Daoy (cell line): Measurements from ENCODE around the gene AQP9. TPM values are rescaled to one million over a fixed set of nuclear protein-coding genes. Genes with fewer than 3 reads are reported as not detected.
"Not testable (repeated sequence)": the region's sequence is repeated elsewhere in the genome, so short reads cannot be mapped to it uniquely, and the experiment has no call there.

Experiments used
- DNase-seq: peaks from one replicate; pipeline ENCODE4 v3.0.0-alpha.2; 2015; ENCODE audit warnings: low read depth
- total RNA-seq: library from RNA; depleted of rRNA; stranded (reverse); fragments of >200 nt; shearing (Covaris generic); gene quantifications from 2 replicates; pipeline ENCODE4 v1.2.3, GENCODE V29; 2014; rRNA removed

AQP9 gene, protein sequence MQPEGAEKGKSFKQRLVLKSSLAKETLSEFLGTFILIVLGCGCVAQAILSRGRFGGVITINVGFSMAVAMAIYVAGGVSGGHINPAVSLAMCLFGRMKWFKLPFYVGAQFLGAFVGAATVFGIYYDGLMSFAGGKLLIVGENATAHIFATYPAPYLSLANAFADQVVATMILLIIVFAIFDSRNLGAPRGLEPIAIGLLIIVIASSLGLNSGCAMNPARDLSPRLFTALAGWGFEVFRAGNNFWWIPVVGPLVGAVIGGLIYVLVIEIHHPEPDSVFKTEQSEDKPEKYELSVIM
- total RNA-seq = not detected in 2 replicates

DNA sequence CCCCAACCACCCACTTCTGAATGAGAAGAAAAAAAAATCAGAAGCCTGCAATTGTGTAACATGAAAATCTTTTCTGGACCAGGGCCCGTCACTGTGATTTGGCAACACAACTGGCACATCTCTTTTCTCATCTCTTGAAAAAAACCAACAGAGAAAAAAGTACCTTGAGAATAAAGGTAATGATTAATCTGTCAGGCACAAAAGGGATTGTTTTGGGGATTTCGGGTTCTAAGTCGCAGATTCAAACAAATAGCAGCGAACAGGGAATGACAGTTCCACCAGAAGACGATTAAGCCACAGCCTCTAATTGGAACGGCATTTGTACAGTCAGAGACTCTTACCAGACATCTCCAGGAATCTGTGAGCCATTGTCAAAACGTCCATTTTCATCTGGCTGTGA is at the start of gene AQP9:
AQP9 (plus strand) TSS at position 276 of the 400 bp plus-strand sequence. CDS start 185 bp downstream, outside the sequence.
- no peak for DNase-seq

DNA sequence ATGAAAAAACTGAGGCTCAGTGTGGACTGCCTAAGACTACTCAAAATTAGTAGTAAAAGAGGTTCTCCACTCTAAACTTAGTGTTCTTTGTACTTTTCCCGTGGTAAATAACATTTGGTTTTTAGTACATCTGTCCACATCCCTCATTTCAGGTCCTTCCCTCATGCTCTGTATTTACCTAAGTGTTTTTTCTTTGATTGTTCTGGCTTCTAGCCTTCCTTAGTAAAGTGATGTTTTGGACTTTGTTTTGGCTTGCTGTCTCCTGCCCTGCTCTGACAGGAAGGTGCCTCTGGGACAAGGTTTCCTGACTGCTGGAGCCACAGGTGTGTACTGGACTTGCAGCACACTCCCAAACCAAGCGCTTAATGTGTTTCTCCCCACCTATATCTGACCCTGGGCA is 42.8 kb upstream of the AQP9 start:
- no peak for DNase-seq

DNA sequence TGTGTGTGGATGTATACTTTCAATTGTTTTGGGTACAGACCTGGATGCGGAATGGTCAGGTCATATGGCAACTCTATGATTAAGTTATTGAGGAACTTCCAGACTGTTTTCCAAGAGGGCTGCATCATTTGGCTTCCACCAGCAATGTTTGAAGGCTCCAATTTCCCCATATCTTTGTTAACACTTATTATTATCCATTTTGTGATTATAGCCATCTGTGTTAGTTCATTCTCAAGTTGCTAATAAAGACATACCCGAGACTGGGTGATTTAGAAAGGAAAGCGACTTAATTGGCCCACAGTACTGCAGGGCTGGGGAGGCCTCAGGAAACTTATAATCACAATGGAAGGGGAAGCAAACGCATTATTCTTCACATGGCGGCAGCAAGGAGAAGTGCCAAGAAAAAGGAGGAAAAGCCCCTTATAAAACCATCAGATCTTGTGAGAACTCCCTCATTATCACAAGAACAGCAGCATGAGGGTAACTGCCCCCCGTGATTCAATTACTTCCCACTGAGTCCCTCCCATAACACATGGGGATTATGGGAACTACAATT is 41.6 kb upstream of the AQP9 start:
- DNase-seq = no peak

DNA sequence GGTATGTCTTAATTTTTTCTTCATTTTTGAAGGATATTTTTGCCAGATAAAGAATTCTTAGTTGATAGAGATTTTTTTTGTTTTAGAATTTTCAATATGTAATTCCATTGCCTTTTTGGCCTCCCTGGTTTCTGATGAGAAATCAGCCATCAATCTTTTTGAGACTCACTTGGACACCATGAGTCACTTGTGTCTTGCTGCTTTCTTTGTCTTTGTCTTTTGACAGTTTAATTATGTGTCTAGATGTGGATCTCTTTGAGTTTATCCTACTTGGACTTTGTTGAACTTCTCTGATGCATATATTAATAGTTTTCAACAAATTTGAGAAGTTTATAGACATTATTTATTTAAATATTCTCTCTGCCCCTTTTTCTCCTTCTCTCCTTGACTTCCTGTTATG is 34.7 kb upstream of the AQP9 start:
- no peak for DNase-seq

DNA sequence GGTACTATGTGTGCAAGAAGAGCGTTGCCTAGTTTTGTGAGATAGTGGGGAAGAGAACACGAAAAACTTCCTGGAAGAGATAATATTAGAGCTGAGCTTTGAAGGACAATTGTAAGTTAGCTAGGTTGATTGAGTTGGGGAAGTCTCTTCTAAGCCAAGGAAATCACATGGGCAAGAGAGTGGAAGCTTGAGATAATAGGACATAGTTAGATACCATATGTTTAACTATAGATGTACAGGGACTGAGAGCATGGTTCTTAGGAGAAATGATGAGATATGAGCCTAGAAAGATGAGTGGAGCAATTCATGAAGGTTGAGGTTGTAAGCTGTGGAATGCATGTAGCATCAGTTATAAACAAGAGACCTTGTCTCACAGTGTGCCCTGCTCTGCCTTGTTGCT is 30.1 kb upstream of the AQP9 start:
- no peak for DNase-seq

DNA sequence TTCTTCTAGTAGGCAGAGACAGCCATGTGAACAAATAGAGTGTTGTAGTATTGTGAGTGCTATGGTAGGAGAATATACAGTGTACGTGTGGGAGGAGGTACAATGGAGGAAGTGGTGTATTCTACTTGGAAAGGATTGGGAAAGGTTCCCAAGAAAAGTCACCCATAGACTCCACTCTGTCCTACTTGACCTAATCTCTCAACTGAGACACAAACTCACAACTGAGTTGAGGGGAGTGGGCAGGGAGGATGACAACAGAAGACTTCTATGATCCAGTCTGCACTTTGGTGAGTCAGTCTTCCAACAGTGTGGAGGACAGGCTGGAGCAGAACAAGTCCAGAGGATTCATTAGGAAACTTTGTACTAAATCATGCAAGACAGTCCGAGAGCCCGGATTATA is 28.8 kb upstream of the AQP9 start:
- DNase-seq = no peak

DNA sequence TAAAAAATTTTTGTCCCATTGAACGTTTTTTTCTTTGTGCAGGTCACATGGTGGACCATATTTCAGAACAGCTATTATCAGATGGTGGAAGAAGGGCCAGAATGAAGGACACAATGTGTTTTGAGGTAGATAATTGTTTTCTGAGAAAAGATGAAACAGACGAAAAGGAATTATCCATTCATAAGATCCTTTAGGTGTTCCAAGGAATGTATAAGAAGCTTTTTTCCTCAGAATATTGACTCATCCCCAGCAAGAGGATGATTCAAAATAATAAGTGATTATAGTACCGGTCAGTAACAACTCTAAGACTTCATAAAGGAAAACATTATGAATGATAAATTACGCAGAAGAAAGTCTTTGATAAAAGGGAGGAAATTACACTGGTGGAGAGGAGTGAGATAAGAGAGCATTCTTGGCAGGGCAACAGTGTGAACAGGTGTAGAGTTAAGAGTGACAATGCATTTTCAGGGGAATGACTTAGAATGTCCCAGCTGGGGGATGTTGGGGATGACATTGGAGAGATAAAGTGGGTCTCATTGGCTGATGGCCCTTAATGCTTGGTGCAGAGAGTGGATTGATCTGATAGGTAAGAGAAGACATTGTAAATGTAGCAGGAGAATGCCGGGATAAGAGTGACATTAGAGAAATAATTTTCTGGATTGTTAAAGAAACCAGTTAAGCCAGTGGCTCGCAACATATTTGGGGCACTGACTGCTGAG is 27.0 kb upstream of the AQP9 start:
- no peak for DNase-seq

DNA sequence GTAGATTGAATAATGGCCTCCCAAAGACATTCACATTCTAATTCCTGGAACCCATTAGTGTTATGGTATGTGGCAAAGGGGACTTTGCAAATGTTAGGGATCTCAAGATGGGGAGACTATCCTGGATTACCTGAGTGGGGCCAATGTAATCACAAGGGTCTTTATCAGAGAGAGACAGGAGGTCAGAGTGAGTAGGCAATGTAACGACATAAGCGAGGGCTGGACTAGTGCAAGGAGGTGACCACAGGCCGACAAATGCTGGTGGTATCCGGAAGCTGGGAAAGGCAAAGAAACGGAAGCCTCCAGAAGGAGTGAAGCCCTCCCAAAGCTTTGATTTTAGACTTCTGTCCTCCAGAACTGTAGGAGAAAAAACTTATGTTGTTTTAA is 26.5 kb upstream of the AQP9 start:
- DNase-seq = no peak

DNA sequence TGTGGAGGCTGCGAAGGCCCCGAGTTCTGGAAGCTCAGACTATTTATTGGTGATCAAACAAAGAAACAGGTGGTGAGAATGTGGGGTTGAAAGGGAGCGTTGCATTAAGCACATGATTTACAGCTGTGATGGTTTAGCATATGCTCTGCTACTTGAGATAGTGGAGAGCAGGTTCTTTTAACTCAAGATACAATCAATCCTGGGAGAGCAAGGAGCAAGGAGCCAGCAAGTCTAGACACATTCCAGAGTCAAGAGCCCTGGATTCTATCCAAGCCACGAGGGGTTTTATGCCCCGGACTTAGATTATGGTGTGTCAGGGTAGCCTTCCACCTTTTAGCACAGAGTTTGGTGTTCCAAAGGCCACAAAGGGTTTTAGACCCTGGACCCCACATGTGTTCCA is 24.8 kb upstream of the AQP9 start:
- not testable (repeated sequence) for DNase-seq

DNA sequence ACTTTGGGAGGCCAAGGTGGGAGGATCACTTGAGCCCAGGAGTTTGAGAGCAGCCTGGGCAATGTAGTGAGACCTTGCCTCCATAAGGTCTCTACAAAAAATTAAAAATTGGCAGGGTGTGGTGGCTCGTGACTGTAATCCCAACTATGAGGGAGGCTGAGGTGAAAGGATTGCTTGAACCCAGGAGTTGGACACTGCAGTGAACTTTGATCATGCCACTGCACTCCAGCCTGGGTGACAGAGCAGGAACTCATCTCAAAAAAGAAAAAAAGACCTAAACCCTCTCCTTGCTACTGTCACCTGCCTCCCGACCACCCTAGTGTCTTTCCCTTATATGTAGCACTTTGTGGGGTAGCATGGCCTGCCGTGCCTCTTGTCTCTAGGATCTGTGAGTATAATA is 23.8 kb upstream of the AQP9 start:
- no peak for DNase-seq

DNA sequence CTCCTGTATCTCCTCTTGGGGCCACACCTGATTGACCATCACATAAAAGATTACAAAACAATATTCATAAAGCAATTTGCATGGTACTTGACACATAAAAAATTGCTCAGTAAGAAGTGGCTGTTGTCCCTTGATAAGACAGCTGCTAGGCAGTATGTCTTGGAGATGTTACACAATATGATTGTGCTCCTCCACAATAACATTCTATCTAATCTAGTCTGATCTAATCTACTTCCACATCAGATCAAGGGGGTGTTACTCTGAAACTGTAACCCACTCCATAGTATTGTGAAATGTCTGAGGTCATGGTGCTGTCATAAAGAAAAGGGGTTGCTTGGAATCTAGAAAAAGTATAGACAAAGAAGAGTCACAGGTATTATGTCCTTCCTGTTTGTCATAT is 23.4 kb upstream of the AQP9 start:
- no peak for DNase-seq

DNA sequence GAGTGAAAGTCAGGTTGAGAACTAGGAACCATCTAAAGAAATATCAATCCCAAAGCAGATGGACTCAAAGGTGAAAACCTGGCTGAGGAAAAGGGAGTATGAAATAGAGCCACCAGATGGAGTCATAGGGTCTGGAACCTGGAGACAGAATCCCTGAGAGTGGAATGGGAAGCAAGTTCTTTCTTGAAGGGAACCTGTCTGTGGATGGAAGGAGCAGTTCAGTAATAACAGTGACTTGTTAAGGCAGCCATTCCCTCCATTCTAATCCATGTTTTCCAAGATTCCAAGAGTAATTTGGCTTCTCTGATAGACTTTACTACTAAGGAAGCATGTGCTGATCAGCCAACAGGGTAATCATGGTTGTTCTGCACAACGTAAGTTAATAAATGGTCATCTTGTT is 22.5 kb upstream of the AQP9 start:
- DNase-seq = peak; percentile 4

DNA sequence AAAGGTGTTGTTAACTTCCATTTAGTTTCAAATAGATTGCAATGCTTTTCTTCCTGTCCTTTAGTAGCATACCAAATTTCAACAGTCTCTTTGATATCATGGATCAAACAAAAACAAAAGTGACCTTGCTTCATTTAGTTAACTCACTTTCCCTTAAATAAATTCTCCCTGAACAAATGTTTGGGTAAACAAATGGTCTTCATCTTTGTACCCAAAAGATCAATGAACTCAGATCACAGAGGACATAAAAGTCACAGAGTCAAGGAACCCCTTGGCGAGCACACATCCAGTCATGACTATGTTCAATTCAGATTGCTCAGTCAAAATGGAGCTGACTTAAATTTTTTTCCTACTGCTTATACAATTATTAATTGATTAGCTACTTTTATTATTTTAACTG is 20.6 kb upstream of the AQP9 start:
- DNase-seq = no peak

DNA sequence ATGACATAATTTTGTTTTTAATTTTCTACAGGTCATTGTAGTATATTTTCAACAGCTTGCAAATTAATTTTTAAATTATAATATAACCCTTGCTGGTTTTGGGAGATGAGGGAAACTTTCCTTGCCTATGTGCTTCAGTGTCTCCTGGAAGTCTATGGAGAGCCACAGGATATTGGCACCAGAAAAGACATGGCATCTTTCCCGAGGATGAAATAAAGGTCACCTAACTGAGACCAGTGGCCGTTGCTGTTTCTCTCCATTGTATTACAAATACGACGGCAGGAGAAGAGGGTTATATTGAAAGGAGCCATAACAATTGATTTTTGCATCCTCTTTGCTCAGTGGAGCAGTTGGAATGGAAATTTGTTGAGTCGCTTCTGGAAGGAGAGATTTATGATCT is 19.9 kb upstream of the AQP9 start:
- no peak for DNase-seq

DNA sequence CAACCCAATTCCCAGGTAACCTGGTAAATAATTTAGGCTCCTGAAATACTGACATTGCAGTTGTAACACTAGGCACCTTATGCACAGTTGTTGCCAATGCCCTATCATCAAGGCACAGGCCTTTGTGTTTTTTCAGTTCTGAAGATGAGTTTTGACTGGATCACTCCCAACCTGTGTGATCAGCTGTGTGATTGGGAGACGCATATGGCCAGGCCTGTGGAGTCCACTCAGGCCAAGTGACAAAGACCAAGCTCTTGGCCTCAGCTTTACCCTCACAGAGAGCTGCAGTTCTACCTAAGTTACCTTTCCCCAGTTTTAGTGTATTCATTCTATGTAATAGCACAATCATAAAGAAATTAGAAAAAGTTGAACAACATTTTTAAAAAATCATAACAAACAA is 19.2 kb upstream of the AQP9 start:
- no peak for DNase-seq

DNA sequence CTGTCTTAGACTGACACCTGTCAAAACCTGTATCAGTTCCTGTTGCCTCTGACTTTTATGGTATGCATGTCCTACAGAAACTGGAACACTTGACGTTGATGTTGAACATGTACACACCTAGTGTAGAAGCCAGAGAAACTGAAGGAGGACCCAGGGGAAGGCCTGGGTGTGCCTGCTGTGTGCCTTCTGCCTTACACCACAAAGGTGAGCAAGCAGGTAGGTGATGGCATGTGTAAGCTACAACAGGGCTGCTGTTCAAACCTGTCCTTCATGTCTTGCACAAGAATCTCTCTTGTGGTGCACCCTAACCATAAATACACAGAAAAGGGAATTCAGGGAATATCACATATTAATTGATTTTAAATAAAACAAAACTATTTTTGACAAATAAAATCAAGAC is 13.6 kb upstream of the AQP9 start:
- DNase-seq = no peak

DNA sequence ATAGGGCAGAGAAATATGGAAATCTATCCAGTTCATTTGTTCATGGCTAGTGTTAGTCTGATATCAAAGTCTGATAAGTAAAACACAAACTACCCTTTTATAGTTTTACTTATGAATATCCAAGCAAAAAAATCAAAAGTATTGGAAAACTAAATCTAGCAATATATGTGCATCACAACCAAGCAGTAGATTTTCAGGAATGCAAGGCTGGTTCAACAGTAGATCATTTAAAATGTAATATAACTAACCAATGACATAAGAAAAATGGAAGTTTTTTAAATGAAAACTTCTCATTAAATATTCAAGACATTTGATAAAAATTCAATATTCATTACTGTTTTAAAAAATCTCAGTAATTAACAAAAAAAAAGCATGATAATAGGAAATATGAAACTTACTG is 12.8 kb upstream of the AQP9 start:
- DNase-seq = no peak

DNA sequence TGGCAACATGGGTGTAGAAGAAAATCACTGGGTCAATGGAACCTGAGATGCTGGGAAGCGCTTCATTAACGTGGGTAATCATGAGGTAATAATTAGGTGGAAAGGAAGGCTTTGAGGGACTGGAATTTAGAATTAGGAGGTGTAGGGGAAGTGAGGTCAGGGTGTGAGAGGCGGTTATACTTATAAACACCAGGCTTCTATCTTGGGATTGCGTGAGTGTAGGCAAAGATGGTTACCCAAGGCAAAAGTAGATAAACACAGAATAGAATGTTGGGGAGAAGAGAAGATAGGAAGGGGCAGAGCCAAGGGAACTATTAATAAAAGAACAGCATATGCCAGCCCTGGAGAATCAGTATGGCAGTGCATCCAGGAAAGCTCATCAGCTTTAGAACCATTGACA is 3.3 kb upstream of the AQP9 start:
- no peak for DNase-seq

DNA sequence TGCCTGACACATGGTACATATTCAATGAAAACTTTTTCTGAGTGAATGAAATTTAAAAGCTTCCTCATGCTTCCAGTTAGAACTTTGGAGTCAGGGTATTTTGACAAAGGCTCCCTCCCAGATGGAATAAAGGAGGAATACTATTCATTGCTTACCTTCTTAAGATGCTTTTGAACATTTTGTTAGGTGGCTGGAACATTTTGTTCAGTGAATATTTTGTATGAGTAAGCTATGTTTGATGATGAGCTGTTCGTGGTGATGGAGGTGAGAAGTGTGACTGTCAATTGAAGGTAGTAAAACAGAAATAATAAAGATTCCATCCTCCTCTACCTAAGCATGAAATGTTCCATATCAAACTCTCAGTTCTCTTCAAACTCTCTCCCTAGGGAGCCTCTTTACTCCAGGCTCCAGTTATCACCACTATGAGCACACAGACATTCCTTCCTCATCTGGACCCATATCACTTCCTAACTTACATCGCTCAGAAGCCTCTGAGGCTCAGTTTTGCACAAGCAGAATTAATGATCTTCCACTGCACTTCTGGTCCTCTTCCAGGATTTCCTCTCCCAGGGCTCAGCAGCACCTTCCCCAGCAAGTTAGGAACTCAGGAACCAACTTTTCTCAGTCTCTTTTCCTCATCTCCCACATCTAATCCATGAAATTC is 2.5 kb upstream of the AQP9 start:
- DNase-seq = no peak

DNA sequence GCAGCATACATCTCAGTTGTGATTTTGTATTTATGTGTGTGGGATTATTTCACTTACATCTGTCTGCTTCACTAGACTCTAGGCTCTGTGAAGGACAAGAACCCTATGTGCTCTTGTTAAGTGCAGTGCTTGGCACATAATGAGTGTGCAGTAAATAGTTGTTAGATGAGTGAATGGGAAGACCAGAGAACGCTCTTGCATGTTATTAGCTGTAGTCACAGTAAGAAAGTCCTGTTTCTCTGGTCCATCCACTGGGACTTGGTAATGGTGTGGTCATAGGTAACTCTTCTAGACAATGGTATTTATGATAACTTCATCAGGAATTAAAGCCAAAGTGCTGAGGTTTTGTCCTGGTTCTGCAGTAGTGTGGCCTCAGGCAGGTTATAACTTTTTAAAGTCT is 1.4 kb upstream of the AQP9 start:
- no peak for DNase-seq

DNA sequence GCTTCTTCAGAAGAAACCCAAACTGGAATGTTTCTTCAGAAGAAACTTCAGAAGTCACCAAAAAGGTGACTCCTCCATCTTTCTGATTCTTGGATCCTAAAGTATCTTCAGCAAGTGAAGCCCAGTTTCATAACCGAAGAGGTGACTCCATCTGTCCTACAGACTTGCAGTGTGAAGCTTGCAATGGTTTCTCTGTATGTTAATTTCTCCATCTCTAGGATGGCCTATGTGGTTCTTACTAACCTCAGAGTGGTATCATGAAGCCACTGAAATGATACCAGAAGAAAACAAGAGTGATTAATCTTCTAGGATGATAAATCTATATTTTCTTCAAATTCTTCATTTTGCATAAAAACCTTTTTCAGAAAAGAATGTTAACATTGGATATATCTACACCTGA is 495 bp upstream of the AQP9 start:
- DNase-seq = no peak

DNA sequence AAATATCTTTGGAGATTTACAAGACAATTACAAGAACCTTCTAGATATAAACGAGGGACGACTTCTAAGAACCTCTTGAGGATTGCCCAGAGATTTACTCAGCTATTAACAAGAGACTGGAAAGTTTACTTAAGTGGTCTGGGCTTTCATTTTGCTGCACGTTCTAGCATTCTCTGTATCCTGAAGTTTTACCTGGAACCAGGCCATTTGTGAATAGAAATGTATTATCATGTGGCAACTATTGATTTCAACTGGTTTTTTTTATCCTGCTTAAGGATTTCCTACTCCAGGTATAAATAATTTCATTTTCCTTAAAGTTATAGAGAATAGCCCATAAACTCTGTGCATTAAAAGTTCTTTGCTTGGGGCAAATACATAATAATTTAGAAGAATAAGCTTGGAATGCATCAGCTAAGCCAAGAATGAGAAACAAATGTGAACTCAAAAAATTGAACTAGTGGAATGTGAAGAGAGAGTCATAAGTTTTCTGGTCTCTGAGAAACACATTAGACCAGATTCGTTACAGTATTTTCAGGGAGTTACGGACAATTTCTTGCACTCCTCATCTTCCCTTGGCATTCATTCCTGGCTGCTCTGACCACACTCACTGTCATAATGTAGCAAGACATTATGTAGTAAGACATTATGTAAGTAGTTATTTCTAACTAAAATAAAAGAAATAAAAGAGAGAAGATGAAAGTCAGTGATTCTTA is 1.3 kb downstream of the AQP9 start:
- no peak for DNase-seq
